Heart left ventricle (tissue), 13 donors: ENCODE results near the gene BIVM.

Experiments
- CTCF ChIP-seq, 12 donors: fragments of 200-600 bp; sonication (generic) in 4 of 12; IDR thresholded peaks; one replicate each; pipeline versions ENCODE4 v1.5.0 to v1.8.0; 2018 to 2022; ENCODE audit warnings: antibody characterized with exemption in 12 of 12, mild to moderate bottlenecking in 5 of 12
- POLR2A ChIP-seq, 2 donors: fragments of 450-650 bp; IDR thresholded peaks; one replicate each; pipeline ENCODE4 v1.6.1; 2017; ENCODE audit warnings: antibody characterized with exemption in 2 of 2, mild to moderate bottlenecking in 2 of 2, moderate library complexity in 2 of 2
- donor health status: ischemic (EF 13 %, LVEDD 7.1; RV severe dilation, severe dysfunction).
- donor health status: DM: no; HTN: yes; CAD: no.
- donor health status: DM: no; HTN: no; CAD: no.
- donor health status: ischemic (EF 25% LVEDD 6.9; RV normal size, moderate dysfunction).
- donor health status: ischemic (EF 25% LVEDD 5.7; RV mildly dilated, moderate dysfunction).
- donor health status: ischemic (EF 35%, LVEDD 5.7; RV mildly dilated, moderate dysfunction).
- donor health status: nonischemic (EF 11% LVEDD 7.7; RV severe dilation, severe dysfunction).
- donor health status: DM: yes; HTN: yes; CAD: no.
- donor health status: PGD.
- donor health status: ischemic (EF 29% LVEDD 5.4; RV normal size, mild dysfunction).
- donor health status: nonischemic (EF 23%, LVEDD 6.1; RV moderate dilation, normal function).

GRCh38 chr13:102817907-102818306 is 19.0 kb downstream of the BIVM start:
- TF ChIP-seq POLR2A (IDR thresholded peaks at IDR 0.05) (no peak), CTCF (IDR thresholded peaks at IDR 0.05) (no peak)
